SH-SY5Y (cell line): ENCODE data around the gene ASB6.

Experiments
- GATA2 ChIP-seq: IDR thresholded peaks from 2 replicates; pipeline ENCODE4 v1.6.1; 2011; ENCODE audit warnings: mild to moderate bottlenecking, low read depth, low read length
- GATA3 ChIP-seq: IDR thresholded peaks from 2 replicates; pipeline ENCODE4 v1.6.1; 2011; ENCODE audit warnings: low read depth, mild to moderate bottlenecking, low read length, moderate library complexity

DNA sequence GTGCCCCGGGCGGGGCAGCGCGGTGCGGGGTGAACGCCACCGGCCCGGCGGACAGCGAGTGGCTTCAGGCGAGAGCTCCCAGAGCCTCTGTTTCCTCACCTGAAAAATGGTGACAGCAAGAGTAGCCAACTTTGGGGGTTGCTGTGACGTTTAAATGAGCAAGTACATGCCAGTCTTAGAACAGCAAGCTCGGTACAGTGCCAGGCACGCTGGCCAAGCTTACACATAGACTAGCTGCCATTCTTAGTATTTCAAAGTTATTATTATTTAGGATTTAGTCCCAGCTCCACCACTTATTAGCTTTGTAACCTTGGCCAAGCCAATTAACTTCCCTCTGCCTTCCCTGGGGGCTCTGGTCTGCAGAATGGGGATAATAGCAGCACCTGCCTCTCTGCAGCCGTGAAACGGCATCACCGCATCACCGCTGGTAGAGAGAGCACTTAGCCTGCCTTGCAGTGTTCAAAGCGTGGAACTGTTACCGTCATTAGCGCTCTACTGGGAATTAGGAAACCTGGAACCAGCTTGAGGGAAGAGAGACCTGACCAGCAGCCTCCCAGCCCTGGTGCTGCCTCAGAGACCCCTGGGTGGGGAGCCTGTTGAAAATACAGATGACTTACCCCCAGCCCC lies 21.2 kb downstream of the ASB6 start, which contains the start of gene C9orf50:
- TF ChIP-seq GATA3 (no peak), GATA2 (no peak)
